ENCODE measurements around the gene GCLC.

DNA sequence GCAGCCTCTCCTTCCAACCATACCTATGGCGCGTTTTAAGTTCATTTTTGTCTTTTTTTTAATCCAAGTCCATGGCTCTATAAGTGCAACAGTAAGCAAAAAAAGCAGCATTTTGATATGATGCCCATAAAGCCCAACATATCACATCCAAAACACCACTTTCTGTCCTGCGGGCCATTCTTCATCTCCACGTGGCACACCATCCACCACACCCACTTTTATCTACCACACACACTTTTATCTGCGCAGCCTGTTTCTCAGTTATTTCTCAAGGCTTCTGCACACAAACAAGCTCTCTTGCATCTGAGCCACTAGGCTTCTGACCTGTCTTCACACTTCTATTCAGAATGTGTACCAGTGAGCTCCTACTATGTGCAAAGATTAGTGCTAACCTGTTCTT, 5.3 kb downstream of the GCLC start:
- no peak for TF ChIP-seq ATF1 (CRISPR knock-in tag; IDR thresholded peaks at IDR 0.05)
- TF ChIP-seq, protein P1, sequence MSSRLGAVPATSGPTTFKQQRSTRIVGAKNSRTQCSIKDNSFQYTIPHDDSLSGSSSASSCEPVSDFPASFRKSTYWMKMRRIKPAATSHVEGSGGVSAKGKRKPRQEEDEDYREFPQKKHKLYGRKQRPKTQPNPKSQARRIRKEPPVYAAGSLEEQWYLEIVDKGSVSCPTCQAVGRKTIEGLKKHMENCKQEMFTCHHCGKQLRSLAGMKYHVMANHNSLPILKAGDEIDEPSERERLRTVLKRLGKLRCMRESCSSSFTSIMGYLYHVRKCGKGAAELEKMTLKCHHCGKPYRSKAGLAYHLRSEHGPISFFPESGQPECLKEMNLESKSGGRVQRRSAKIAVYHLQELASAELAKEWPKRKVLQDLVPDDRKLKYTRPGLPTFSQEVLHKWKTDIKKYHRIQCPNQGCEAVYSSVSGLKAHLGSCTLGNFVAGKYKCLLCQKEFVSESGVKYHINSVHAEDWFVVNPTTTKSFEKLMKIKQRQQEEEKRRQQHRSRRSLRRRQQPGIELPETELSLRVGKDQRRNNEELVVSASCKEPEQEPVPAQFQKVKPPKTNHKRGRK (CRISPR knock-in tag; IDR thresholded peaks at IDR 0.05; ENCODE audit: borderline replicate concordance), result no peak
- no peak for TF ChIP-seq MAX (CRISPR knock-in tag; IDR thresholded peaks at IDR 0.05)
- TF ChIP-seq FOXK1 (CRISPR knock-in tag; IDR thresholded peaks at IDR 0.05), result no peak
- no peak for TF ChIP-seq CTCF (IDR thresholded peaks at IDR 0.05)

All from WTC11 (cell line).